Right ventricle myocardium inferior (tissue), 1 donor: ENCODE measurements around the gene RAB5IF. TPM values are rescaled to one million over a fixed set of nuclear protein-coding genes. Genes with fewer than 3 reads are reported as not detected.
"Not testable (repeated sequence)": the region's sequence is repeated elsewhere in the genome, so short reads cannot be mapped to it uniquely, and the experiment has no call there.

Experiments
- ATAC-seq: fragments of 200-7000 bp; cut with Tn5 transposase; one replicate; pipeline ENCODE4 v1.9.1; 2020; ENCODE audit warnings: mild to moderate bottlenecking, moderate library complexity
- DNase-seq: peaks from one replicate; pipeline ENCODE4 v3.0.0; 2021; ENCODE audit errors: missing footprints
- intact Hi-C: fragments of 100-400 bp; cut with DNase I; formaldehyde crosslinking; loops from one replicate; pipeline ENCODE4 v1.11.0; 2022
- total RNA-seq: library from RNA; stranded (reverse); fragmentation: NEBNext Ultra II Directional; extraction: Animal tissue kit (Norgen Biotek cat#: 25700); gene quantifications from one replicate; pipeline ENCODE4 v1.2.1, GENCODE V29; 2021
- donor health status: DM: no; HTN: yes; CAD: no; lungs with severe emphysema.

Gene RAB5IF
- total RNA-seq, 1 donor from 2014 or later: 65.4 TPM

GRCh38 chr20:36582821-36583220, 22.8 kb upstream of the RAB5IF start:
- intact Hi-C loops: no loop called here
- no peak for DNase-seq
- no peak for ATAC-seq

DNA sequence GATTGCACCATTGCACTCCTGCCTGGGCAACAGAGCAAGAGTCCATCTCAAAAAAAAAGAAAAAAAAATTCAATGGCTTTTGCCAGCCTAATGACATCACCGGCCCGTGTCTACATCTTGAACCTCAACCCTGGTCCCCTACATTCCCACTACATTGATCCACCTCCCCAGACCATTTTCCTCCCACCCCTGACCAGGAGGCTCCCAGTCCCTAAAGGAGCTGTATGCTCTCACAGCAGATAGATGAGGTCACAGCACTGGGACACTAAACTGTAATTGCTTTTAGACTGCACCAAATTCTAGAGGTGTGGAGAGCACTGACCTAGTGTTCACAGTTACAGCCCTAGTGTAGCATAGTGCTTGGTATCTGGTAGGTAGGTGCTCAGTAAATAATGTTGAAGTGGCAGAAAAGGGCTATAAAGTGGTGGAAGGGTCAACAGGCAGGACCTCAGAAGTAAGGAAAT, 21.5 kb upstream of the RAB5IF start:
- intact Hi-C loops: no loop called here
- DNase-seq: no peak
- no peak for ATAC-seq

DNA sequence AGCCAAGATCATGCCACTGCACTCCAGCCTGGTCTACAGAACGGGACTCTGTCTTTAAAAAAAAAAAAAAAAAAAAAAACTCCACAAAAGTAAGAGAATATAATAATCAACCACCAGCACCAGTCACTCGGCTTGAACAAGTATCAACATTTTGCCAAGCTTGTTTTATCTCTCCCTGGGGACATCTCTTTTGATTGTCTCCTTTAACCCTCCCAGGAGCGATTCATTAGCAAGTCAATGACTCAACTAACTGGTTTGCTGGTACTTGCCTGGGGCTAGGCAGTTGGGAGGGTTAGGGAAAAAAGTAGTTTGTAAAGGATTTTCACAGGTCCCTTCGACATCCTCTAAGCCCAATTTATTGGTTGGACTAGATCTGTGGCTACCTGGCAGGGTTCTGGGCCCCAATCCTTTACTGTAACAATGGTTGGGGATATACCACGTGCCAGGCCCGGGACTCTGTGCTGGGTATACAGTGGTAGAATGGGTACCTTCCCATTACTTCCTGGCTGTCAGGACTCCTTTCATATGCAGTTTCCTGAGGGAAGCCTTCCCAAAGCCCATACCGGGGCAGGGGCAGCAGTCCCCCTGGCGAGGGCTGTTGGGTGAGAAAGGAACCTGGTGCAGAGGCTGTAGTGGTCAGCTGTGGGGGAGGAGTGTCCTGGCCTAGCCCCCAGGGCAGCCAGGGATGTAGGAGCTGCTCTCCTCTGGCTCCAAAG, 20.0 kb upstream of the RAB5IF start:
- intact Hi-C loops: no loop called here
- ATAC-seq: no peak
- DNase-seq: no peak

DNA sequence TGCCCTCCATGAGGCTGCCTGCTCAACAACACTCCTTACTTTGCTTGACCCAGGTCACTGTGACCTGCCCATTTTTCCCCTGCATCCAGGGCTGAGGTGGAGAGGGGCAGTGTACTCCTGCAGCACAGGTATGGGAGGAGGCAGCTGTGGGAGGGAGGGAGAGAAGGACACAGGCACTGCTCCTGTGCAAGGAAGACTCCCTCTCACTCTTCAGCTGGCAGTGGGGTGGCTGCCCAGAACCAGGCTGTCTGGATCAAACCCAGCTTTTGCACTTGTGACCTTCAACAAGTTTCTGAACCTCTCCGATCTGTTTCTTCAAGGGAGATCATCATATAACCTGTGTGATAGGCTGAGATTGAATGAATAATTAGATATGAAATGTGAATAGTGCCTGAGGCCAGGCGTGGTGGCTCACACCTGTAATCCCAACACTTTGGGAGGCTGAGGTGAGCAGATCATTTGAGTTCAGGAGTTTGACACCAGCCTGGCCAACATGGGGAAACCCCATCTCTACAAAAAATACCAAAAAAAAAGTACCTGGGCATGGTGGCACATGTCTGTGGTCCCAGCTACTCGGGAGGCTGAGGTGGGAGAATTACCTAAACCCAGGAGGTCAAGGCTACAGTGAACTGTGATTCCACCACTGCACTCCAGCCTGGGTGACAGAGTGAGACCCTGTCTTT, 18.1 kb upstream of the RAB5IF start:
- no peak for DNase-seq
- intact Hi-C loops: no loop called here
- no peak for ATAC-seq

GRCh38 chr20:36591281-36591680, 14.3 kb upstream of the RAB5IF start:
- intact Hi-C loops: loop anchor here (5.0 kb wide), 1 partner anchor 34 kb away; no protein-coding TSS in a partner anchor
- ATAC-seq: no peak
- DNase-seq: no peak

GRCh38 chr20:36591854-36592641, 13.5 kb upstream of the RAB5IF start:
- DNase-seq (no peak), ATAC-seq (no peak)
- intact Hi-C loops: loop anchor here (5.0 kb wide), 1 partner anchor 35 kb away; no protein-coding TSS in a partner anchor

GRCh38 chr20:36593347-36593929, 12.1 kb upstream of the RAB5IF start:
- no peak for ATAC-seq
- DNase-seq: no peak
- intact Hi-C loops: loop anchor here (5.0 kb wide), 1 partner anchor 36 kb away; no protein-coding TSS in a partner anchor

GRCh38 chr20:36599912-36600345, 5.7 kb upstream of the RAB5IF start:
- ATAC-seq (no peak), DNase-seq (no peak)
- intact Hi-C loops: loop anchor here (10.0 kb wide), 3 partner anchors 135 to 385 kb away; a partner anchor contains a TSS

- DNase-seq (no peak), ATAC-seq (no peak)
- intact Hi-C loops: loop anchor here (10.0 kb wide), 3 partner anchors 137 to 387 kb away; a partner anchor contains a TSS
These were observed 4.0 kb upstream of the RAB5IF start for GRCh38 chr20:36601540-36601939.

DNA sequence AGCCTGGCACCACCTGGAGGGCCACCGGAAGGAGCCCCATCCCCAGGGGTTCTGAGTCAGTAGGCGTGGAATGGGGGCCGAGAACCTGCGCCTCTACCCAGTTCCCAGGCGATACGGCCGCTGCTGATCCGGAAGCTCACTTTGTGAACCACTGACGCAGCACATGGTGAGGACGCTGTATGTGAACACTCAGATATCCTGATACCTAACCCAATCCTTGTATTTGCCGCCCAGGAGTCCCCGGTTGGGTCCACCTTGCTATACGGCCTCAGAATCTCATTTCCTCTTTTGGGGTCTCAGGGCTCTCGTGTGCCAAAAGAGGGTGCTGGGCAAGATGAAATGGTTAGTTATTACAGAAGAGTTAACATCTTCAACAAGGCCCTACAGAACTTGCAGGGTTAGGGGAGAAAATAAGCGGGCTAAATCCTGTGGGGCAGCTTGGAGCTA, 604 bp upstream of the RAB5IF start:
- DNase-seq (no peak), ATAC-seq (no peak)
- intact Hi-C loops: loop anchor here (2.0 to 10.0 kb wide), 6 partner anchors 33 to 390 kb away; partner anchors contain the start of genes MYL9 and TGIF2

- DNase-seq: peak; percentile 74
- ATAC-seq: no peak
- intact Hi-C loops: loop anchor here (5.0 to 10.0 kb wide), 5 partner anchors 34 to 392 kb away; partner anchors contain the start of genes MYL9 and TGIF2
These were observed 833 bp downstream of the RAB5IF start for GRCh38 chr20:36606158-36607066.

DNA sequence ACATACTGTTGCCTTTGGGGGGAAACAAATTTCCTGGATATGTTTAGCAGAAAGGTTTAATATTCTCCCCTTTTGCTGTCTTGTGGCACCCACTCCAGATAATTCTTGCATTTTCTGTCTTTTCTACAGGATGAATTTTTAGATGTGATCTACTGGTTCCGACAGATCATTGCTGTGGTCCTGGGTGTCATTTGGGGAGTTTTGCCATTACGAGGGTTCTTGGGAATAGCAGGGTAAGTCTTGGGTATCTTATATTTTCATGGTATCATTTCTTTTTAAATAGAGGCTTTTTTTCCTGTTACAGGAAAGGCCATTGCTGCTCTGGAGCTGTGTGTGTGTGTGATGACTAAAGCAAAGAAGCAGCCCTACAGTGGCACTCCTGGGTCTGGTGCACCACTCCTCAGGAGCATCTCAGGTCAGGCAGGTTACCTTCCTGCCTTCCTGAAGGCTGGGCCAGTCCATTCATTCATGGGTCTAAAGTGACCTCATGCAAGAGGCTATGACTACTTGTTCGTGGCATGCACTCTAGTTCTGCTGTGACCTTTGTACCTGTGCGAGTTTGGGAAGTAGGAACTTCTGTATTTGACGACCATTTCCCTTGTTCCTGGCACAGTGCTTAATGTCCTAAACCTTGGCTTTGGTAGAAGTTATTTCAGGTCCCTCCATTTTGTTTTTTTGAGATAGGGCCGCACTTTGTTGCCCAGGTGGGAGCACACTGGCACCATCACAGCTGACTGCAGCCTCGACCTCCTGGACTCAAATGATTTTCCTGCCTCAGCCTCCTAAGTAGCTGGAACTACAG, 2.2 kb downstream of the RAB5IF start:
- intact Hi-C loops: loop anchor here (5.0 to 10.0 kb wide), 5 partner anchors 35 to 393 kb away; partner anchors contain the start of genes MYL9 and TGIF2
- ATAC-seq (no peak), DNase-seq (no peak)

DNA sequence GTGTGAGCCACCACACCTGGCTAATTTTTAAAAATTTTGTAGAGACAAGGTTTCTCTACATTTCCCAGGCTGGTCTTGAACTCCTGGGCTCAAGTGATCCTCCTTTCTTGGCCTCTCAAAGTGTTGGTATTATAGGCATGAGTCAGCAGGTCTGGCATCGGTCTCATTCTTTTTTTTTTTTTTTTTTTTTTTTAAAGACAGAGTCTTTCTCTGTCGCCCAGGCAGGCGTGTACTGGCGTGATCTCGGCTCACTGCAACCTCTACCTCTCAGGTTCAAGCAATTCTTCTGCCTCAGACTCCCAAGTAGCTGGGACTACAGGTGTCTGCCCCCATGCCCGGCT, 2.8 kb downstream of the RAB5IF start:
- DNase-seq, ATAC-seq: not testable (repeated sequence)
- intact Hi-C loops: loop anchor here (5.0 to 10.0 kb wide), 5 partner anchors 36 to 394 kb away; partner anchors contain the start of genes MYL9 and TGIF2

DNA sequence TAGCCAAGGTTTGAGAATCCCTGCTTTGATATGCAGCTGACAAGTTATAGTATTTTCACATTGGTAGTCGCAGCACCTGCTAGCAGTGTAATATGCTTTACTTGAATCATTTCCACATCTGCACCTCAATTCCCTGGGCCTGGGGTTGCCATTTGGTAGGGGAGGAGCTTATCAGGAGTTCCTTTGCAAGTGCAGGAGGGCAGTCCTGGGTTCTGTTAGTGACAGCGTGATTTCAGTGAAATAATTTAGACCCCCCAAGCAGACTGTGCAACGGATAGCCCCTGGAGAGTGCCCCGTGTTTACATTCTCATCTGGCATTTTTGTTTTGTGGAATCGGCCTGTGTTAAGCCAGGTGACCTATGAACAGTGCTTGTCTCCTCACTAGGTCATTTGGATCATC, 6.0 kb downstream of the RAB5IF start:
- ATAC-seq: no peak
- intact Hi-C loops: loop anchor here (5.0 kb wide), 1 partner anchor 276 kb away; no protein-coding TSS in a partner anchor

DNA sequence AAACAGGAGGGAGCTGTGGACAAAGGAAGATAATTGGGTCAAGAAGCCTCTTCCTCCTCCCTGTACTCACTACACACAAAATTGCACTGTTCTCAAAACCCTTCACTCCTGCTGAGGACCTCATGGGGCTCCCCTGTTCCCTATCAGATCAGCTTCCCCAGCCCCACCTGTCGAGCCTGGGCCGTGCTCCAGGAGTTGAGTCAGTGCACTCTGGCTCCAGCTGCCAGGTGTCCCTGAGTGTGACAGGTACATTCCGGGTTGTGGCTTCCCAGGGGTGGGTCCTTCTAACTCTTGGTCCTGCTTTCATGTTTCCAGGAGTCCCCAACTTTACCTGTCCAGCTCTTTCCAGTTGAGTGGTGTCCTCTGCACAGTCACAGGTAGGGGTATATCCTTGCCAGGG, 8.4 kb downstream of the RAB5IF start:
- DNase-seq: no peak
- intact Hi-C loops: loop anchor here (5.0 kb wide), 1 partner anchor 273 kb away; no protein-coding TSS in a partner anchor
- no peak for ATAC-seq

More for the DNA sequence above, 6.0 kb downstream of the RAB5IF start:
- no peak for DNase-seq

- DNase-seq: no peak
- intact Hi-C loops: loop anchor here (5.0 kb wide), 1 partner anchor 272 kb away; no protein-coding TSS in a partner anchor
- ATAC-seq: peak; percentile 38
These were observed 9.4 kb downstream of the RAB5IF start for GRCh38 chr20:36614781-36615557.
